Placental epithelial cell (primary cell): ENCODE measurements around the gene KRTAP12-1. TPM values are rescaled to one million over a fixed set of nuclear protein-coding genes. Genes with fewer than 3 reads are reported as not detected.

Experiments used
- small RNA-seq: library from RNA; depleted of rRNA; stranded (forward); fragments of <200 nt; gene quantifications from one replicate; pipeline ENCODE3, GENCODE V24; 2012
- total RNA-seq: library from RNA; depleted of rRNA; stranded (reverse); fragments of >200 nt; gene quantifications from 2 replicates; pipeline ENCODE4 v1.2.3, GENCODE V29; 2012

KRTAP12-1 gene
- not detected in 2 replicates for total RNA-seq

GRCh38 chr21:44681861-44682579 is at the start of gene KRTAP12-1:
Gene KRTAP12-1 (minus strand): TSS chr21:44682163. CDS start chr21:44682123, 40 bp downstream.

GRCh38 chr21:44711327-44712202 is 29.6 kb upstream of the KRTAP12-1 start, which contains the start of gene TSPEAR:
Gene TSPEAR (minus strand): TSS chr21:44711572. CDS start chr21:44711514, 58 bp downstream.

GRCh38 chr21:44697172-44697810 is 15.3 kb upstream of the KRTAP12-1 start, which contains the start of gene KRTAP10-12:
Gene KRTAP10-12 (plus strand): TSS chr21:44697172. CDS start chr21:44697202, 30 bp downstream.

GRCh38 chr21:44666401-44667320 is 15.3 kb downstream of the KRTAP12-1 start, which contains the start of gene KRTAP12-2:
Gene KRTAP12-2 (minus strand): TSS chr21:44666927. CDS start chr21:44666886, 41 bp downstream.

GRCh38 chr21:44657635-44658540 is 24.1 kb downstream of the KRTAP12-1 start, which contains the start of gene KRTAP12-3:
Gene KRTAP12-3 (plus strand): TSS chr21:44657932. CDS start chr21:44657980, 48 bp downstream.

GRCh38 chr21:44654576-44655175 is 27.3 kb downstream of the KRTAP12-1 start, which contains the start of gene KRTAP12-4:
Gene KRTAP12-4 (minus strand): TSS chr21:44654659. CDS start chr21:44654614, 45 bp downstream.

GRCh38 chr21:44646366-44647221 is 35.4 kb downstream of the KRTAP12-1 start, which contains the start of gene KRTAP10-11:
Gene KRTAP10-11 (plus strand): TSS chr21:44646414. CDS start chr21:44646459, 45 bp downstream.

GRCh38 chr21:44637018-44637850 is 44.7 kb downstream of the KRTAP12-1 start, which contains the start of gene KRTAP10-10:
Gene KRTAP10-10 (plus strand): TSS chr21:44637356. CDS start chr21:44637418, 62 bp downstream.

Small RNA genes lying within 50 kb of the gene (small RNA-seq; reads per million reads assigned to genes)
- gene KRTAP12-6P = not detected

Other genes with a start within 250 kb of the KRTAP12-1 start
- 1.1 and 1.2 TPM in 2 replicates for gene LRRC3, start 226.7 kb downstream of the KRTAP12-1 start, total RNA-seq
- gene KRTAP10-1, start 142.0 kb downstream of the KRTAP12-1 start, total RNA-seq = not detected in 2 replicates
- gene KRTAP10-2, start 130.7 kb downstream of the KRTAP12-1 start, total RNA-seq = not detected in 2 replicates
- gene KRTAP10-3, start 123.4 kb downstream of the KRTAP12-1 start, total RNA-seq = not detected in 2 replicates
- not detected in 2 replicates for gene KRTAP10-4, start 108.4 kb downstream of the KRTAP12-1 start, total RNA-seq
- not detected in 2 replicates for gene KRTAP10-5, start 101.6 kb downstream of the KRTAP12-1 start, total RNA-seq
- gene KRTAP10-6, start 89.7 kb downstream of the KRTAP12-1 start, total RNA-seq = not detected in 2 replicates
- gene KRTAP10-7, start 81.6 kb downstream of the KRTAP12-1 start, total RNA-seq = not detected in 2 replicates
- gene KRTAP10-8, start 70.1 kb downstream of the KRTAP12-1 start, total RNA-seq = not detected in 2 replicates
- gene KRTAP10-9, start 55.1 kb downstream of the KRTAP12-1 start, total RNA-seq = not detected in 2 replicates
- gene KRTAP10-10, start 44.8 kb downstream of the KRTAP12-1 start, total RNA-seq = not detected in 2 replicates
- gene KRTAP10-11, start 35.7 kb downstream of the KRTAP12-1 start, total RNA-seq = not detected in 2 replicates
- gene KRTAP12-4, start 27.5 kb downstream of the KRTAP12-1 start, total RNA-seq = not detected in 2 replicates
- not detected in 2 replicates for gene KRTAP12-3, start 24.2 kb downstream of the KRTAP12-1 start, total RNA-seq
- not detected in 2 replicates for gene KRTAP12-2, start 15.2 kb downstream of the KRTAP12-1 start, total RNA-seq
- not detected in 2 replicates for gene KRTAP10-12, start 15.0 kb upstream of the KRTAP12-1 start, total RNA-seq
- gene TSPEAR, start 29.4 kb upstream of the KRTAP12-1 start, total RNA-seq = not detected in 2 replicates
- gene UBE2G2, start 119.7 kb upstream of the KRTAP12-1 start, total RNA-seq = 42.8 and 43.3 TPM in 2 replicates
- gene SUMO3, start 135.9 kb upstream of the KRTAP12-1 start, total RNA-seq = 66.7 and 112 TPM in 2 replicates
- gene PTTG1IP, start 191.5 kb upstream of the KRTAP12-1 start, total RNA-seq = 147 and 178 TPM in 2 replicates
- gene ITGB2, start 238.7 kb upstream of the KRTAP12-1 start, total RNA-seq = 0.43 TPM in 1 of 2 replicates, not detected in the other